Measurements from ENCODE around the gene ODAD3. TPM values are rescaled to one million over a fixed set of nuclear protein-coding genes. Genes with fewer than 3 reads are reported as not detected.
A peak's percentile ranks its signal among the peaks of the same experiment; 100 is the strongest.
"Not testable (repeated sequence)": the region's sequence is repeated elsewhere in the genome, so short reads cannot be mapped to it uniquely, and the experiment has no call there.

Gene ODAD3
- 0.22 and 2.0 TPM in 2 replicates for total RNA-seq (2014; rRNA removed; shearing (Covaris generic); ENCODE audit: low replicate concordance)

DNA sequence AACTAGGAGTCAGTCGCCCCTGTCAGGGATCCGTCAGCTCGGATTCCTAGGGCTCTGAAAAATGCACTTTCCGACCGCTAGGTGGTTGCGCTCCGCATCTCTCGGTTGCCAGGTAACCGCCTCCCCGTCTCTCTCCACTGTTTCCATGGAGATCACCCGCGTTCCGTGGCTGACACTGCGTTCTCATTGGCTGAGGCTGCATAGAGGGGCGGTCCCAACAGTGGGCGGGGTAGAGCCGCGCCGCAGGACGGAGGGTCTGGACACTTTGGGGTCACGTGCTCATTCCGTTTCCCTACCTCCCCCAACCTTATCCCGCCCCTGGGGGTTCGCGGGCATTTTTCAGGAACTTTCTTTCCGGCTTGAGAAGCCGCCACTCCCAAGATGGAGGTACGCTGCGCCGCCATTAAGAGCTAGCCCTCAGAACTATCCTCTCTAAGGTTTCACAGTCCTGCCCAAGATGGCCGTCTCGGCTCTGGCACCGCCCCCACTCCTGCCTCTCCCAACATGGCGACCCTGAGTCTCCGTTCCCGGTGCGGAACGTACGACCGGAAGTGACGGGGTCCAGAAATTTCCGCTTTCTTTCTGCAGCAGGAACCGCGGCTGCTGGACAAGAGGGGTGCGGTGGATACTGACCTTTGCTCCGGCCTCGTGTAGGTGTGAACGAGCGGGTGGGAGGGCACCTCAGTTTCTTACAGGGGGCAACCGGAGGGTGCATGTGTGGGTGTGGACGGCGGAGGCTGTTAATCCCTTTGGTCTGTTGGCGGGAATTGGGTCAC, at the start of gene ODAD3, which contains the start of gene PRKCSH:
ODAD3 (minus strand) TSS at position 65 of the 776 bp plus-strand sequence. CDS start 105 bp downstream, outside the sequence.
PRKCSH (plus strand) TSS at position 579 of the 776 bp plus-strand sequence. CDS start 483 bp downstream, outside the sequence.
- peak; percentile 100 for DNase-seq
- peaks cover 41% of the 10 kb centered on the region for H3K36me3 ChIP-seq
- no peaks in the 10 kb centered on the region for H3K27me3 ChIP-seq
- peak within 1 kb of the TSS; percentile 93 for H3K4me3 ChIP-seq
- H3K9me3 ChIP-seq = no peaks in the 10 kb centered on the region

DNA sequence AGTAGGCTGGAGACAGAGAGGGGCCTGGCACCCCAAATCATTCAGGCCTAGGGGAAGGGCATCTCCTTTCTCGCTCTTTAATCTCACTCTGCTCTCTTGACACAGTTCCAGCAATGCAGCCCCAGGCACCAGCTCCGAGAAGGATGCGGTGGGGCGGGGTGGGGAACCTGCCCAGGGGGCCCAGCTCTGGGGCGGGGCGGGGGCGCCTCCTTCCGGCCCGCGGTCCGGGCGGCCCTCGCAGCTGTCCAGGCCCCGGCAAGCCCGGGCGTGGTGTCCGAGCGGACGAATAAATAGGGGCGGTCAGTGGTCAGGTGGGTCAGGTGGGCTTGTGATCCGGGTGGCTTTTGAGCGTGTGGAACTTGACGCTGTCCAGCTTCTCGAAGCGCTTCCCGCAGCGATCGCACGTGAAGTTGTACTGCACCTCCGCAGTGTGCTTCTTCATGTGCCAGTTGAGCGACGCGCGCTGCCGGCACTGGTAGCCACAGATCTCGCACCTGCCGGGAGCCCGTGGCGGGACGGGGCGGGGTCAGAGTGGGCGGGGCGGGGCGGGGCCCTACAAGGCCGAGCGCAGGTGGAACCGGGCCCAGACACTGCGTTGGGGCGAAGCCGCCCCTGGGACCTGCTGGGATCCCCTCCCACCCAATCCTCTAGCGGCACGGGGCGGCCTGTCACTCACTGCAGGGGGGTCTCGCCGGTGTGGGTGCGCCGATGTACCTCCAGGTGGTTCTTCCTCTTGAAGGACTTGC, 48.6 kb upstream of the ODAD3 start:
- no peak overlapping the region for H3K4me3 ChIP-seq
- H3K27me3 ChIP-seq = peaks cover 25% of the 10 kb centered on the region
- H3K36me3 ChIP-seq = peaks cover 2% of the 10 kb centered on the region; the same call in 1 of the 2 replicates
- no peak for DNase-seq
- no peaks in the 10 kb centered on the region for H3K9me3 ChIP-seq

DNA sequence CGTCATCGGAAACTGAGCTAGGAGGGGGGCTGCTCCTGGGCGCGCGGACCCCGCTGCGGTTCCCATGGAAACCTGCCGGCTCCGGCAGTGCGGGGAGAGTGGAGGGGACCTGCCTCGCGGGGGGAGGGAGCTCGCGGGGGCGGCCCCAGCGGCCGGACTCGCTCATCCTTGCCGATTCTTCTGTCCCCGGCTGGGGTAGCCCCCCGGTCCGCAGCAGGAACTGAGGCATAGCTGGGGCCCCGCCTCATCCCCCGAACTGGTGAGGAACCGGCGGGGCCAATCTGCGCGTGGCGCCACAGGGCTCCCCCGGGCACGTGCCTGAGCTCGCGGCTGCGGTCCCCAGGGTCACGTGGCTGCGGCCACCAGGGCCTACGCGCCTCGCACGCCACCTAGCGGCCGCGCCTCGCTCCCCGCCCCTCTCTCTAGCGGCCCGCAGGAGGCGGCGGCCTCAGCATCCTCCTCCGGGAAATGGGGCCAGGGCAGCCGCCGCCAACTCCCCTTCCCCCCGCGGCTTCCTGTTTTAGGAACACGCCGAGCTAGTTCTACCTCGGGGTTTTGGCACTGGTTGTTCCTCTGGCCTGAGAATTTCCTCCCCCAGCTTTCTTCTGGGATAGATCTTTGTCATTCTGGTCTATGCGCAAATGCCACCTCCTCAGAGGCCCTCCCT, 47.6 kb upstream of the ODAD3 start:
- Histone ChIP-seq H3K9me3 (no peaks in the 10 kb centered on the region), H3K27me3 (peaks cover 25% of the 10 kb centered on the region), H3K4me3 (peak overlapping the region; percentile 38), H3K36me3 (peaks cover 2% of the 10 kb centered on the region; the same call in 1 of the 2 replicates)
- peak; percentile 91 for DNase-seq

DNA sequence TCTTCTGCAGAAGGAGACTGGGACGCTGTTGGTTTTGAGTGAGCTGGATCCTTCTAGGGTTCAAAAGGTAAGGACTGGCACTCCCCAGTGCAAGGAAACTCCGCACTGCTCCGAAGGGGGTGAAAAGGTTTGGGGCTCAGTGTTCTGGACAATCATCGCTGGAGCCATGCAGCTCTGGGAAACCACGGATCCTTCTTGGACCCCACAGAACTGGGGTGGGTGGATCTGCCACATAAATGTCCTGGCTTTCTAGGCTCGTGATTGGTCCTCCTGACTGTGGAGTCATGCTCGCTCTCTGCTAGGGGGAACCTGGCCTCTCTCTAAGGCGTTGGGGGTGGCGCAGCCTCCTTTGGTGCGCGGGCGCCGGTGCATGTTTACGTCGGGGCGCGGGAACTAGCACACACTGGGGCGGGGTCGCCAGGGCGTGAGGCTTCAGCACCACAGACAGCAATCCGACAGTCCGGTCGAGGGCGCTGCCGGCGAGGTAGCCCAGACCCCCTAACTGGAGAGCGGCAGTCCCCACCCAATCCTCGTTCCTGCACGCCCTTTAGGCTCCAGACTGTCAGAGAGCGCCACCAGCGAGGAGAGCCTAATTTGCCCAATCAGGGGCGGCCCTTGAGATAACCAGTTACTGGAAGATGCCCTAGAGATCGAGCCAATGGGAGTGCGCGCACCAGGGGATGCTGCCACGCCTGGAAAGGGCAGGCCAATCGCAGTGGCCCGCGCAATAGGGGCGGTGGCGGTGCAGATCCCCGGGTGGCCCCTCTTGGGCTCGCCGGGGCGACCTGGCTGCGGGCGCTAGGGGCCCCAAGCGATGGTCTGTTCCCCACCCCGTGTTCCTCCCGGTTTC, 46.8 kb upstream of the ODAD3 start:
- DNase-seq = peak; percentile 96
- H3K4me3 ChIP-seq = peak overlapping the region; percentile 38
- H3K9me3 ChIP-seq = no peaks in the 10 kb centered on the region
- H3K27me3 ChIP-seq = peaks cover 25% of the 10 kb centered on the region
- H3K36me3 ChIP-seq = peaks cover 2% of the 10 kb centered on the region; the same call in 1 of the 2 replicates

DNA sequence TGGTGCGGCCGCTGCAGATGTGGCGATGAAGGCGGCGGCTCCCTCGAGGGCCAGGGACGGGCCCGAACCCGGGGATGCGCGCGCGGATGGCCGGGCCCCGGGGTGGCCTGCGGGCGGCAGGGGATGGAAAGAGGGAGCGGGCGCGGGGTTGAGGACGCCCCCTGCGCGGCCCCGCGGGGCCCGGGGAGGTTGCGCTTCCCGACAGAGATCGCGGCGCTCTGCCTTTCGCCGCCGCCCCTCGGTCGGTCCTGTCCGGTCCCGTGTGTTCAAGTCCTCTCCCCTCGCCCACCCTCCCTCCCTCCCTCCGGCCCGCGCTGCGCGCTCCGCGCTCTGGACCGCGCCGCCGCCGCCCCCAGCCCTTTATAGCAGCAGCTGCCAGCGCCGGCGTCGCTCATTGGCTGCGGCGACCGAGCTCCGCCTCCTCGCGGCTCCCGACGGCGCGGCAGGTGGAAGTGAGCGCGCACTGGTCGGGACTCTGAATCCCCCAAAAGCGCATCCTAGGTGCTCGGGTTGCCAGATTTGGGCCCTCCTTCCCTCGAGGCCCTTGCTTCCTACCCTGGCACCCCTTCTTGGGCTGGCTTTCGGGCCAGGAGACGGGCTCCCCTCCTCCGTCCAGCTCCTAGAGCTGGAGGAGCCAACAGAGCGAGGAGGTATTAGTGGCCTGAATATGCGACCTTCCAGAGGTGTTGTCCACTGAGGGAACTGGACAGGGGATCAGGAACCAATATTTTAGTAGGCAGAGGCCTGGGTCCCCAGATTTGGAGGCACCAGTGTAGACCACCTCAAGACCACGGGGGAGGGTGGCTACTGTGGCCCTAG, 46.0 kb upstream of the ODAD3 start, which contains the start of gene ELAVL3:
ELAVL3 (minus strand) TSS at position 332 of the 819 bp plus-strand sequence. CDS start 438 bp downstream, outside the sequence.
- peaks cover 2% of the 10 kb centered on the region; the same call in 1 of the 2 replicates for H3K36me3 ChIP-seq
- H3K27me3 ChIP-seq = peaks cover 25% of the 10 kb centered on the region
- H3K4me3 ChIP-seq = peak within 1 kb of the TSS; percentile 38; the same call in 1 of the 2 replicates
- DNase-seq = no peak
- H3K9me3 ChIP-seq = no peaks in the 10 kb centered on the region

DNA sequence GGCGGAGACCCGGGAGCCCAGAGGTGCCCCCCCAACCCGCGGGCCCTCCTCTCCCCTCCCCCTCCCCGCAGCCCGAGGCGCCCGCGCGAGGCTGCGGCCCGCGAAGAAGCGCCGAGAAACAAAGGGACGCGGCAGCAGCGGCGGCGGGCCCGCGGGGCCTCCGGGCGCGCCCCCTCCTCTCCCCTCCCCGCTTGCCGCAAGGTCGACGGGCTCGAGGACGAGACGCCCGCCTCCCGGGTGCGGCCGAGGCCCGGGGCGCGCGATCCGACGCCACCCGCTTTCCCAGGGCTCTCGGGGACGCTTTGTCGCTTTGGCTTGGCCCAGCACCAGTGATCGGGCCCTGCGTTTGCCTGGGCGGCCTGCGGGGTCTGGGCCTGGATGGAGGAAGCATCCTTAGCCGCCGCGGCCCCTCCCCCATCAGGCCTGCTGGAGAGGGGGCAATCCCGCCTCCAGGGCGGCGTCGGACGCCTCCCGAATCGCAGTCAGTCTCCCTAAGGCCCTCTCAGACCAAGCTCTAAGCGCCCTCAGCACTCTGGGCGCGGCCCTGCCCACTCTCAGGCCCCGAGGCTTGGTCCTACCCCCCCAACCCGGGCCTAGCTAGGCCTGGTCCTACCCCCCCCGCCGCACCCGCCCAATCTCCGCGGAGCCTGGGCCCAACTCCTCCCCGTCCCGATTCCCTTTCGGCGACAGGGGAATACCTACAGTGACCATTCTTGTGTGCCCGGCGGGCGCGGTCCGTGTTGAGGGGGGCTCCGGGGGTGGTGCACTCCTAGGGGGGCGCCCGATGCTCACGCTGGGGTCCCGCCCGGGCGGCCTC, 45.2 kb upstream of the ODAD3 start:
- Histone ChIP-seq H3K27me3 (peaks cover 25% of the 10 kb centered on the region), H3K36me3 (peaks cover 2% of the 10 kb centered on the region; the same call in 1 of the 2 replicates), H3K4me3 (no peak overlapping the region), H3K9me3 (no peaks in the 10 kb centered on the region)
- DNase-seq = peak; percentile 45

DNA sequence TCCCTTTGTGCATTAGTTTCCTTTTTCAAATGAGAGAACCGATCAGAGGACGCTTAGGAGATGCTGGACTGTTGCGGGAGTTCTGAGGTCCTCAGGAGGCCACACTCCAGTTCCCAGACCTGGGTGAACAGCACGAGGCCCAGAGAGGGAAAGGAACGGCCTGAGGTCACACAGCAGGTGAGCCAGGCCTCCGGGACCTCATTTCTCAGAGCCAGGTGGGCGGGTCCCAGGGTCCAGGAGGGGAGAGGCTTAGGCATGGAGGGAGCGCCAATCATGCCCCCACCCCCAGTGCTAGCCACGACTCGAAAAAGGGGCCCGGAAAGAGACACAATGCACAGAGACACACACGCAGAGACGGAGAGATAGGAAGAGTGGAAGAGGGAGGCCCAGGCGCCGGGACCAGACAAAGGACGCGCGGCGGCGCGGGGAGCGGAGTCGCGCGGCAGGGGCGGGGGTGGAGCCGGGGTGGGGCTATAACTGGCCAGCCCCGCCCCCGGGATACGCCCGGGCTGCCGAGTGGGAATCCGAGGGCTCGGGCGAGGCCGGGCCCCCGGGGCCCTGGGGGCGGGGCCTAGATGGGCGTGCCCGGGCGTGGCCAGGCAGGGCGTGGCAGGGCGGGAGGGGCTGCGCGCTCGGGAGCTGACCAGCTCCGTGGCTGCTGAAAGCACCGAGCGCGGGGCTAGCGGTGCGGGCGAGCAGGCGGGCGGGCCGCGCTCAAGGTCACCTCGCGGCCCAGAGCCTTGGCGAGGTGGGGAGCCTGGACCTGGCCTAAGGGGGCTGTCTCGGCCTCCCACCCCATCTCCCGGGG, 44.4 kb upstream of the ODAD3 start:
- no peaks in the 10 kb centered on the region for H3K9me3 ChIP-seq
- peaks cover 25% of the 10 kb centered on the region for H3K27me3 ChIP-seq
- DNase-seq = no peak
- H3K36me3 ChIP-seq = peaks cover 2% of the 10 kb centered on the region; the same call in 1 of the 2 replicates
- H3K4me3 ChIP-seq = no peak overlapping the region

DNA sequence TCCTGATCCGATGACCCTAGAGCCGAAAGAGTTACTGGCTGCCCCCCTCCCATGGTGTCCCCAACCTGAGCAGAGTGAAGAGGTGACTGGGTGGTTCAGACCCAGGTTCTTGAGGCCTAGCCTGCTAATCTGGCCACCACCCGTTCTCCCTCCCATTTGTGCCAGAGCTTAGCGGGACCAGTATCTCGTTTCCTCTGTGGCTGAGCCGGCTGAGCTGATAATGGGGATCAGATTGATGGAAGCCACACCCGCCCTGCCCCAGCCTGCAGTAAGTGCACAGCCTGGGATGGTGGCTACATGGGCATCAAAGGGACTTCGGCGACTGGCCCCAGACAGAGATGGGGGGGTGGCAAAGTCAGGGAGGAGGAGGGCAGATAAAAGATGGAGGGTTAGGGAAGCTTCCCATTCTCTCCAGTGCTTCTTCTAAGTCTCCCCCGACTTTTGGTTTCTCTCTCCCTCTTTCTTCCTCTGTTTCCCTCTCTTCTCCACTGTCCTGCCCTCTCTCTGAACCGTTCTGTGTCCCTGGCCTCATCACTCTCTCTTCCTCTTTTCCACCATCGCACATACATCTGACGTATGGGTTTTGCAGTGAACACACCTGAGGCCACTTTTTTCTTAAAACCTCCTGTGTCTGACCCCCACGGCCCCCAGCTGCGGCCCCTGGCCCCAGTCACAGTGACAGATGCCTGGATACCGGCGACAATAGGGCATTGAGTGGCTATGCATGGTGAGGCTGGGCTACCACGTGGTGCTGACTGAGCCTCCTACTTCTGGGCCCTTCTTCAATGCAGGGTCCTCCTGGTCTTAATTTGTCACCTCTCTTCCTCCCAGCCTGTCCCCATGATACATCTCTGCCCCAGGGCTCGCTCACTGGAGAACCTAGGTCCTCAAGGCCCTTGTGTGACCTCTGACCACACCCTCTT, 43.5 kb upstream of the ODAD3 start:
- H3K4me3 ChIP-seq = no peak overlapping the region
- H3K27me3 ChIP-seq = peaks cover 26% of the 10 kb centered on the region
- no peaks in the 10 kb centered on the region for H3K9me3 ChIP-seq
- H3K36me3 ChIP-seq = no peaks in the 10 kb centered on the region
- no peak for DNase-seq

DNA sequence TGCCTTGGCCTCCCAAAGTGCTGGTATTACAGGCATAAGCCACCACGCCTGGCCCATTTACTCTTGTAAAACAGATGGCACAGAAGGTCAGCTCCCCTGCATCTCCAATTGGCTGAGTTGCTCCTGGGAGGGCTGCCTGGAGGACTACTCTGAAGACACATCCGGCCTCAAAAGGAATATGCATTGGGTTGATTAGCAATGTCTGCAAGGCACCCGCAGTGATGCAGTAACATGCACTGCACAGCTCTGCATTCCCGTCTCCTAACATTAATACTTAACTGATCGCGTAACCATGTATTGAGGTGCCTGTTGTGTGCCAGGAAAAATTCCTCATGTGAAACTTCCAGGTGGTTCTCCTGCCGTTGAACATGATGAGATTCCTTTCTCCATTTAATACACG, 40.9 kb upstream of the ODAD3 start:
- no peaks in the 10 kb centered on the region for H3K9me3 ChIP-seq
- H3K27me3 ChIP-seq = peaks cover 11% of the 10 kb centered on the region
- no peaks in the 10 kb centered on the region for H3K36me3 ChIP-seq
- no peak for DNase-seq
- H3K4me3 ChIP-seq = no peak overlapping the region

DNA sequence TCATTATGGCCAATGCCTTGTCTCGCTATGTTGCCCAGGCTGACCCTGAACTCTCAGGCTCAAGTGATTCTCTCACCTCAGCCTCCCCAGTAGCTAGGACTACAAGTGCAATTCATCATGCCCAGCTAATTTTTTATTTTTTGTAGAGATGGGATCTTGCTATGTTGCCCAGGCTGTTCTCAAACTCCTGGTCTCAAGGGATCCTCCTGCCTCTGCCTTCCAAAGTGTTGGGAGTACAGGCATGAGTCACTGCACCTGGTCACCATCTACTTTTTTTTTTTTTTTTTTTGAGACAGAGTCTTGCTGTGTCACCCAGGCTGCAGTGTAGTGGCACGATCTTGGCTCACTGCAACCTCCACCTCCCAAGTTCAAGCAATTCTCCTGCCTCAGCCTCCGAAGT, 40.4 kb upstream of the ODAD3 start:
- not testable (repeated sequence) for H3K27me3 ChIP-seq, DNase-seq, H3K9me3 ChIP-seq, H3K4me3 ChIP-seq, H3K36me3 ChIP-seq

DNA sequence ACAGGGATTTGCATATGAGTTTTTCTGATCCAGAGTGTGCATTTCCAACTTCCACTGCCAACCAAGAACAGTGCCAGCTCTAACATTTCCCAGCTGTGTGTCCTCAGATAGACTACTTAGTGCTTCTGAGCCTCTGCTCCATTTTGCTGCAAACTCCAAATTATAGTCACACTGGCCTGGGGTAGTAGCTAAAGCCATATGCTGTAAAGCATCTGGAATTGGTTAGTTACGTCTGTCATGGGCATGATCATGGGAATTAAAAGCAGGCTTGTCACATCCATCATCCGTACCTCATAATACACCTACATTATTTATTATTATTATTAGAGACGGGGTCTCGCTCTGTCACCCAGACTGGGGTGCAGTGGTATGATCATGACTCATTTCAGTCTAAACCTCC, 38.8 kb upstream of the ODAD3 start:
- Histone ChIP-seq H3K27me3 (peaks cover 2% of the 10 kb centered on the region), H3K36me3 (no peaks in the 10 kb centered on the region), H3K4me3 (no peak overlapping the region), H3K9me3 (no peaks in the 10 kb centered on the region)
- DNase-seq = no peak

DNA sequence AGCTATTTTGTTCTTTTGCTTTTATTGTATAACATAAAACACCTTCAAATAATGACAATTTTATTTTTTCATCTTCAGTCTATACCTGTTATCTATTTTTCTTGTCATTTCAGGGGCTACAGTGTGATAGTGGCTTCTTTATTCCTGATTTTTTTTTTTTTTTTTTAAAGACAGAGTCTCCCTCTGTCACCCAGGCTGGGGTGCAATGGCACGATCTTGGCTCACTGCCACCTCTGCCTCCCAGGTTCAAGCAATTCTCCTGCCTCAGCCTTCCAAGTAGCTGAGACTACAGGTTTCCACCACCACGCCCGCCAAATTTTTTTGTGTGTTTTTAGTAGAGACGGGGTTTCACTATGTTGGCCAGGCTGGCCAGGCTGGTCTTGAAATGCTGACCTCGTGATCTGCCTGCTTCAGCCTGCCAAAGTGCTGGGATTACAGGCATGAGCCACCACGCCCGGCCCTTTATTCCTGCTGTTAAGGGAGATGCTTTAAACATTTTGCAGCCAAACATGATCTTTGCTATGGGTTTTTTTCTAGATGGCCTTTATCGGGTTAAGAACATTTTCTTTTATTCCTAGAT, 33.4 kb upstream of the ODAD3 start:
- not testable (repeated sequence) for H3K4me3 ChIP-seq, H3K36me3 ChIP-seq, H3K9me3 ChIP-seq, H3K27me3 ChIP-seq
- peak; percentile 78 for DNase-seq

DNA sequence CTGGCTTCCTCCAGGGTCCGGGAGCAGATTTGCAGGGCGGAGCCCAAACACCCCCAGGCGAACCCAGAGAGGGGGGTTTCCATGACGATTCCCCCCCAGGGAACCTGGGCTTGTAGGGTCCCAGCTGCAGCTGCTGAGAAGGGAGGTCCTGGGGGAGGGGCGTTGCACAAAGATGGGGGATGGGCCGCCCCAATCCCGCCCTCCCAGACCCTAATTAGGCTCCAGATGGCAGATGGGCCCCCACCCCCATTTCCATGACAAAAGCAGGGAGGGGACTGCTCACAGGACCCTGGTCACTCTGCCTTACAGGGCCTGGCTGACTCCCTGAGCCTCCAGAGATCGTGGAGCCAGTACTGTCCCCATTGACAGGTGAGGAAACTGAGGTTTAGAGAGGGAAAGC, 30.7 kb upstream of the ODAD3 start:
- H3K27me3 ChIP-seq = 0 out of 2 replicates have a peak, but pooled peaks cover 1% of the 10 kb centered on the region
- no peaks in the 10 kb centered on the region for H3K36me3 ChIP-seq
- DNase-seq = no peak
- no peaks in the 10 kb centered on the region for H3K9me3 ChIP-seq
- H3K4me3 ChIP-seq = no peak overlapping the region

All from MG63 (cell line).